CD4-positive, alpha-beta T cell (primary cell): ENCODE data around the gene NKTR. TPM values are rescaled to one million over a fixed set of nuclear protein-coding genes. Genes with fewer than 3 reads are reported as not detected.

Source experiments
- ATAC-seq: fragments of 200-7000 bp; cut with Tn5 transposase; one replicate; pipeline ENCODE4 v1.10.0; 2022; ENCODE audit warnings: mild to moderate bottlenecking; ENCODE audit not compliant: poor library complexity
- CTCF ChIA-PET: fragments of 350-600 bp; sonication (Branson Sonifier 250); formaldehyde crosslinking; loops from one replicate; lab custom pipeline; 2021; ENCODE audit warnings: antibody characterized with exemption, inconsistent platforms; lab: Charles Lee
- POLR2A ChIA-PET: fragments of 350-600 bp; sonication (Branson Sonifier 250); formaldehyde crosslinking; loops from one replicate; lab custom pipeline; 2021; ENCODE audit warnings: antibody characterized with exemption, inconsistent platforms; lab: Charles Lee
- DNase-seq, 14 experiments: peaks; one replicate each; pipeline ENCODE4 v3.0.0-alpha.2; 2013 to 2020; ENCODE audit warnings: mixed read lengths in 2 of 14
- H3K27ac ChIP-seq, 2 donors: one replicate each; pipeline versions ENCODE4 v1.5.1 to v1.7.0; 2013; ENCODE audit warnings: low read length in 2 of 2, low read depth in 1 of 2, mild to moderate bottlenecking in 1 of 2
- H3K27me3 ChIP-seq, 2 experiments: 1 replicate in 1 of 2; 2 replicates in 1 of 2; pipeline versions ENCODE4 v1.6.1 to v1.7.0; 2013; ENCODE audit warnings: low read length in 2 of 2, control low read depth in 1 of 2, mild to moderate bottlenecking in 1 of 2, moderate library complexity in 1 of 2; ENCODE audit not compliant: insufficient read depth in 2 of 2, control insufficient read depth in 1 of 2
- H3K36me3 ChIP-seq: one replicate; pipeline ENCODE4 v1.6.1; 2013; ENCODE audit warnings: low read length, control low read depth; ENCODE audit not compliant: insufficient read depth
- H3K4me1 ChIP-seq: one replicate; pipeline ENCODE4 v1.6.1; 2013; ENCODE audit warnings: low read length, control low read depth; ENCODE audit not compliant: insufficient read depth
- H3K4me3 ChIP-seq: one replicate; pipeline ENCODE4 v1.5.1; 2013; ENCODE audit warnings: mild to moderate bottlenecking, low read length, moderate library complexity
- H3K9me3 ChIP-seq, 2 experiments: 1 replicate in 1 of 2; 2 replicates in 1 of 2; pipeline versions ENCODE4 v1.6.1 to v1.7.0; 2013; ENCODE audit warnings: low read length in 2 of 2, mild to moderate bottlenecking in 2 of 2, control low read depth in 1 of 2, moderate library complexity in 1 of 2; ENCODE audit not compliant: control insufficient read depth in 1 of 2, insufficient read depth in 1 of 2
- H3K27ac Mint-ChIP-seq: one replicate; pipeline ENCODE4 v1.8.0; 2020; ENCODE audit warnings: mixed read lengths
- H3K27me3 Mint-ChIP-seq: one replicate; pipeline ENCODE4 v1.8.0; 2021; ENCODE audit warnings: mixed read lengths
- H3K36me3 Mint-ChIP-seq: one replicate; pipeline ENCODE4 v1.8.0; 2021; ENCODE audit warnings: low read depth, mixed read lengths
- H3K4me1 Mint-ChIP-seq: one replicate; pipeline ENCODE4 v1.8.0; 2021; ENCODE audit warnings: low read depth, mixed read lengths
- H3K4me3 Mint-ChIP-seq: one replicate; pipeline ENCODE4 v1.8.0; 2020; ENCODE audit warnings: mild to moderate bottlenecking, mixed read lengths
- H3K9me3 Mint-ChIP-seq: one replicate; pipeline ENCODE4 v1.8.0; 2020; ENCODE audit warnings: mixed read lengths
- CTCF ChIP-seq: fragments of 200-600 bp; IDR thresholded peaks from one replicate; pipeline ENCODE4 v1.8.0; 2022; ENCODE audit warnings: antibody characterized with exemption, mild to moderate bottlenecking
- intact Hi-C, 2 experiments: fragments of 100-400 bp; cut with DNase I in 1 of 2; cut with micrococcal nuclease in 1 of 2; formaldehyde crosslinking; loops; one replicate each; pipeline versions ENCODE4 v1.15.1 to v1.9.0; 2023 to 2025; cut with DNase I, micrococcal nuclease
- total RNA-seq, 174 experiments: library from RNA in 2 of 174; stranded (reverse) in 2 of 174; gene quantifications; one replicate each; pipeline ENCODE4 v1.2.3 and lab custom pipeline; 2021 to 2026

NKTR gene
- total RNA-seq, 2 experiments from 2014 or later, result 236 to 249 TPM

- CTCF ChIA-PET, result no interaction called here
- H3K4me1 ChIP-seq, result no peaks in the 10 kb centered on the region
- Mint-ChIP-seq H3K9me3 (no peaks in the 10 kb centered on the region), H3K27me3 (no peaks in the 10 kb centered on the region), H3K4me3 (no peak overlapping the region), H3K27ac (no peak overlapping the region), H3K36me3 (no peaks in the 10 kb centered on the region), H3K4me1 (no peaks in the 10 kb centered on the region)
- H3K9me3 ChIP-seq, result no peaks in the 10 kb centered on the region
- no peak overlapping the region for H3K4me3 ChIP-seq
- ATAC-seq (no peak), DNase-seq (no peak)
- POLR2A ChIA-PET, result no interaction called here
- H3K27me3 ChIP-seq, result no peaks in the 10 kb centered on the region
- TF ChIP-seq CTCF, result no peak
- no peaks in the 10 kb centered on the region for H3K36me3 ChIP-seq
- intact Hi-C loops, result no loop called here
- no peak overlapping the region for H3K27ac ChIP-seq
These were observed 61.1 kb downstream of the NKTR start for GRCh38 chr3:42661593-42662022.

DNA sequence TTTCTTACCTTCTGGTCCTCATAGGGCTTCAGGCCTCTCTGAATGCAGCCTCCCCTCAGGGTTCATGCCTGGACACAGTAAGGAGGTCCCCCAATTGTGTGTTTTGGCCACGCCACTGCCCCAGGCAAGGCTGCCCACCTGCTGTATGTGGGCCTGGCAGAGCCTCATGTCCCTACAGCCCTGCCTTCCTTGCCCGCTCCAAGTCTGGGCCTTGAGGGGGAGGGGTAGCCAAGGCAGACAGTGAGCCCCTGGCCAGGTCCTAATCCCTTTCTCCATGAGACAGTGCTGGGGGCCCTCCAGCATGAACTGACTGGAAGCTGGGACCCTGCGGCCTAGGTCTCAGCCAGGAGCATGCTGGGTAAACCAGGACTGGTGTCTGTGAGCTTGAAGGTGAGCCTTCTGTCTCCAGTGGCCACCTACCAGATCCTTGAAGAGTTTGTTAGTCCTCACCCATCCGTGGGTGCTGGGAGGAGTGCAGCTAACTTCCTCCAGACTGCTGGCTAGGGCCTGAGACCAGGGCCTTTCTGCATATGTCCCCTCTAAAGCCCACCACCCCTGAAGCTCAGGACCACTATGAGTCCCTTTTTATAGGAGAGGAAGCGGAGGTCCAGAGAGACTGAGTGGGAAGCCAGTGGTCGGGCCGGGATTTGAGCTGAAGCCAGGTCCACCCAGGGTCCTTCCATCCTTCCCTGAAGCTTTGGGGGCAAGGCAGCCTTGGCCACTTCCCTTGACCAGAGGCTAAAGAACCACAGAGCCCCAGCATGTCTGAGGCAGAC, 61.7 kb downstream of the NKTR start:
- Histone ChIP-seq H3K27me3 (no peaks in the 10 kb centered on the region), H3K4me1 (no peaks in the 10 kb centered on the region), H3K27ac (no peak overlapping the region), H3K36me3 (no peaks in the 10 kb centered on the region), H3K9me3 (peaks cover 0 to 3% of the 10 kb centered on the region in 2 experiments), H3K4me3 (no peak overlapping the region)
- no peak for TF ChIP-seq CTCF
- H3K4me3 Mint-ChIP-seq, result no peak overlapping the region
- no peak overlapping the region for H3K27ac Mint-ChIP-seq
- intact Hi-C loops, result no loop called here
- H3K9me3 Mint-ChIP-seq, result no peaks in the 10 kb centered on the region
- ChIA-PET POLR2A (no interaction called here), CTCF (no interaction called here)
- H3K36me3 Mint-ChIP-seq, result no peaks in the 10 kb centered on the region
- no peaks in the 10 kb centered on the region for H3K27me3 Mint-ChIP-seq
- no peak for DNase-seq
- no peak for ATAC-seq
- H3K4me1 Mint-ChIP-seq, result no peaks in the 10 kb centered on the region

GRCh38 chr3:42662813-42663535, 62.5 kb downstream of the NKTR start:
- no peaks in the 10 kb centered on the region for H3K36me3 Mint-ChIP-seq
- no peak overlapping the region for H3K4me3 ChIP-seq
- no peak for TF ChIP-seq CTCF
- H3K27ac ChIP-seq, result no peak overlapping the region
- ATAC-seq (no peak), DNase-seq (no peak)
- no peaks in the 10 kb centered on the region for H3K9me3 Mint-ChIP-seq
- H3K4me1 Mint-ChIP-seq, result no peaks in the 10 kb centered on the region
- H3K36me3 ChIP-seq, result no peaks in the 10 kb centered on the region
- H3K9me3 ChIP-seq, result peaks cover 0 to 5% of the 10 kb centered on the region in 2 experiments
- no peak overlapping the region for H3K4me3 Mint-ChIP-seq
- H3K4me1 ChIP-seq, result no peaks in the 10 kb centered on the region
- H3K27me3 Mint-ChIP-seq, result no peaks in the 10 kb centered on the region
- intact Hi-C loops, result no loop called here
- POLR2A ChIA-PET, result no interaction called here
- no peaks in the 10 kb centered on the region for H3K27me3 ChIP-seq
- no peak overlapping the region for H3K27ac Mint-ChIP-seq
- CTCF ChIA-PET, result no interaction called here
